HepG2 (cell line): ENCODE measurements around the gene RNU5B-1. TPM values are rescaled to one million over a fixed set of nuclear protein-coding genes. Genes with fewer than 3 reads are reported as not detected.
A peak's percentile ranks its signal among the peaks of the same experiment; 100 is the strongest.

Source experiments
- HDAC6 ChIP-seq: fragments of 200-600 bp; sonication (generic); IDR thresholded peaks from 2 replicates; pipeline ENCODE4 v1.7.0; 2017; ENCODE audit warnings: mild to moderate bottlenecking, antibody characterized with exemption, low read length, low read depth
- HNRNPUL1 ChIP-seq: fragments of 200-400 bp; formaldehyde crosslinking; IDR thresholded peaks from 2 replicates; pipeline ENCODE4 v1.6.1; 2017; ENCODE audit warnings: low read depth, mild to moderate bottlenecking, low read length, moderate library complexity
- IRF2 ChIP-seq: IDR thresholded peaks from 2 replicates; pipeline ENCODE4 v1.6.1; 2018; ENCODE audit warnings: missing genetic modification reagents, missing compliant biosample characterization
- KDM5A ChIP-seq: fragments of 200-600 bp; sonication (generic); IDR thresholded peaks from 2 replicates; pipeline ENCODE4 v1.7.0; 2018; ENCODE audit warnings: antibody characterized with exemption, mild to moderate bottlenecking, low read length, borderline replicate concordance
- MAF1 ChIP-seq: sonication (generic); formaldehyde crosslinking; IDR thresholded peaks from 2 replicates; pipeline ENCODE4 v1.5.0; 2020; ENCODE audit warnings: missing genetic modification reagents, borderline replicate concordance
- MBNL3 ChIP-seq: fragments of 250-450 bp; sonication (Bioruptor Pico); conservative IDR thresholded peaks from 2 replicates; pipeline ENCODE4 v1.8.0; 2022; ENCODE audit warnings: mild to moderate bottlenecking, inconsistent platforms
- MZF1 ChIP-seq: sonication (generic); formaldehyde crosslinking; IDR thresholded peaks from 2 replicates; pipeline ENCODE4 v1.8.1; 2023; ENCODE audit warnings: mild to moderate bottlenecking, missing genetic modification reagents, borderline replicate concordance
- NFE2L1 ChIP-seq: sonication (generic); formaldehyde crosslinking; IDR thresholded peaks from 2 replicates; pipeline ENCODE4 v1.4.0; 2020; ENCODE audit warnings: missing genetic modification reagents, mild to moderate bottlenecking, borderline replicate concordance
- NKX3-1 ChIP-seq: sonication (generic); formaldehyde crosslinking; IDR thresholded peaks from 2 replicates; pipeline ENCODE4 v1.5.0; 2020; ENCODE audit warnings: missing genetic modification reagents
- RFX3 ChIP-seq: IDR thresholded peaks from 2 replicates; pipeline ENCODE4 v1.6.1; 2016; ENCODE audit warnings: missing biosample characterization, missing genetic modification reagents
- SAP130 ChIP-seq: IDR thresholded peaks from 2 replicates; pipeline ENCODE4 v1.6.1; 2016; ENCODE audit warnings: low read depth
- ZBTB20 ChIP-seq: sonication (generic); formaldehyde crosslinking; IDR thresholded peaks from 2 replicates; pipeline ENCODE4 v1.8.1; 2023; ENCODE audit warnings: missing genetic modification reagents, low read depth, mild to moderate bottlenecking, borderline replicate concordance
- ZNF644 ChIP-seq: IDR thresholded peaks from 2 replicates; pipeline ENCODE4 v1.6.1; 2016; ENCODE audit warnings: low read depth
- ZNF678 ChIP-seq: sonication (generic); formaldehyde crosslinking; IDR thresholded peaks from 2 replicates; pipeline ENCODE4 v1.4.0; 2020; ENCODE audit warnings: mild to moderate bottlenecking, missing genetic modification reagents
- ZNF792 ChIP-seq: IDR thresholded peaks from 2 replicates; pipeline ENCODE4 v1.6.1; 2016
- ZNF841 ChIP-seq: sonication (generic); formaldehyde crosslinking; IDR thresholded peaks from 2 replicates; pipeline ENCODE4 v1.8.1; 2023; ENCODE audit warnings: missing genetic modification reagents, borderline replicate concordance
- ZZZ3 ChIP-seq: sonication (generic); formaldehyde crosslinking; IDR thresholded peaks from 2 replicates; pipeline ENCODE4 v1.4.0; 2020; ENCODE audit warnings: missing genetic modification reagents, mild to moderate bottlenecking, borderline replicate concordance
- polyA plus RNA-seq, 8 experiments: library from polyadenylated mRNA; depleted of rRNA in 3 of 8; stranded (reverse) in 7 of 8; unstranded in 1 of 8; fragments of >200 nt; fragmentation: Illumina TruSeq in 4 of 8; extraction: Trizol in 4 of 8; gene quantifications; 2 replicates each; pipeline versions ENCODE4 v1.2.1 to v1.2.3, GENCODE V29; 2011 to 2016; ENCODE audit warnings: low read depth in 4 of 8, missing spikeins in 1 of 8, mixed read lengths in 1 of 8; ENCODE audit not compliant: insufficient read depth in 1 of 8
- total RNA-seq, 5 experiments: library from RNA; depleted of rRNA; stranded (reverse); fragments of >200 nt; fragmentation: Illumina TruSeq; extraction: Trizol; gene quantifications; 2 replicates each; pipeline ENCODE4 v1.2.3, GENCODE V29; 2016; ENCODE audit warnings: low read depth in 1 of 5
- TF ChIP-seq, protein P1 (sequence below): sonication (generic); formaldehyde crosslinking; IDR thresholded peaks from 2 replicates; pipeline ENCODE4 v1.8.0; 2022; ENCODE audit warnings: low read depth, missing genetic modification reagents
- TF ChIP-seq, protein P2 (sequence below): sonication (generic); formaldehyde crosslinking; IDR thresholded peaks from 2 replicates; pipeline ENCODE4 v1.8.0; 2022; ENCODE audit warnings: mild to moderate bottlenecking, missing genetic modification reagents
- TF ChIP-seq, protein P3 (sequence below): sonication (generic); formaldehyde crosslinking; IDR thresholded peaks from 2 replicates; pipeline ENCODE4 v1.4.0; 2020; ENCODE audit warnings: missing genetic modification reagents
- TF ChIP-seq, protein P4 (sequence below): sonication (generic); formaldehyde crosslinking; IDR thresholded peaks from 2 replicates; pipeline ENCODE4 v1.4.0; 2020; ENCODE audit warnings: missing genetic modification reagents, borderline replicate concordance

RNU5B-1 gene
- total and polyA plus RNA-seq, 2 of the 13 experiments (the other 11 are each of a cell fraction or from before 2014, with no cell fraction given), result 1,646 TPM; not detected in 1

DNA sequence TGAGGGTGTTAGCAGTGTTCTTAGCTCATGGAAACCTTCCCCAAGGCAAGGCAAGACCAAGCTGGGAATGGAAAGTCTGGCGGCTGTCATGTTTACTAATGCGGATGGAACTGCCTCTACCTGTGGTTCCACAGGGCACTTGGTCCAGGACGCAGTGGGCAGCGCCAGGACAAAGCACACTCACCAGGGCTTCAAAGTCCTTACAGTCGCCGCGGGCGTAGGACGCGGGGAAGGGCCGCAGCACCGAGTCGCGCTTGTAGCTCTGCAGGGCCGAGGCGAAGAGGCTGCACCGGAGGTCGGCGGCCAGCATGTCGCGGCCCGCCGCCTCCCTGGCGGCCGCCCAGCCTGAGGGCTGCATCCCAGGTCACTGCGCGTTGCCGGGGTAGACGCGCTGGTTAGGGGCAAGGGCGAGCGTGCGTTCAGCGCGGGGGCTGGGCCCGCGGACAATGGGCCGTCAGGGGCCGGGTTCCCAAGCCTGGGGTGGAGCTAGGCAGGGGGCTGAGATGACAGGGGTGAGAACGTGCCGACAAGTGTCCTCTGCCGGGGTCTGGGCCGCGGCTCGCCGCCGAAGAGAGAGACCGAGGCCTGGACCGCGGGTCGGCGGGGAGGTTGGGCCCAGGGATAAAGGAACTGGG is 18.3 kb upstream of the RNU5B-1 start (continued):
- TF ChIP-seq ZNF792 (CRISPR knock-in tag) (no peak; the same call in 1 of the 2 replicates), MZF1 (no peak), IRF2 (CRISPR knock-in tag) (no peak), HNRNPUL1 (no peak), NKX3-1 (CRISPR knock-in tag) (peak; percentile 12; the same call in 1 of the 2 replicates), ZNF678 (CRISPR knock-in tag) (peak; percentile 80), MBNL3 (no peak), ZBTB20 (CRISPR knock-in tag) (no peak), MAF1 (peak; percentile 63), RFX3 (CRISPR knock-in tag) (no peak), KDM5A (no peak), ZNF841 (CRISPR knock-in tag) (no peak; the same call in 1 of the 2 replicates), ZNF644 (CRISPR knock-in tag) (no peak), NFE2L1 (CRISPR knock-in tag) (no peak), HDAC6 (no peak), SAP130 (no peak; the same call in 1 of the 2 replicates), ZZZ3 (CRISPR knock-in tag) (no peak)
- TF ChIP-seq, protein P1, sequence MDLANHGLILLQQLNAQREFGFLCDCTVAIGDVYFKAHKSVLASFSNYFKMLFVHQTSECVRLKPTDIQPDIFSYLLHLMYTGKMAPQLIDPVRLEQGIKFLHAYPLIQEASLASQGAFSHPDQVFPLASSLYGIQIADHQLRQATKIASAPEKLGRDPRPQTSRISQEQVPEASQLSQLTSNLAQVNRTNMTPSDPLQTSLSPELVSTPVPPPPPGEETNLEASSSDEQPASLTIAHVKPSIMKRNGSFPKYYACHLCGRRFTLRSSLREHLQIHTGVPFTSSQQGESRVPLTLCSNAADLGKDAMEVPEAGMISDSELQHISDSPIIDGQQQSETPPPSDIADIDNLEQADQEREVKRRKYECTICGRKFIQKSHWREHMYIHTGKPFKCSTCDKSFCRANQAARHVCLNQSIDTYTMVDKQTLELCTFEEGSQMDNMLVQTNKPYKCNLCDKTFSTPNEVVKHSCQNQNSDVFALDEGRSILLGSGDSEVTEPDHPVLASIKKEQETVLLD (CRISPR knock-in tag), result no peak
- TF ChIP-seq, protein P2, sequence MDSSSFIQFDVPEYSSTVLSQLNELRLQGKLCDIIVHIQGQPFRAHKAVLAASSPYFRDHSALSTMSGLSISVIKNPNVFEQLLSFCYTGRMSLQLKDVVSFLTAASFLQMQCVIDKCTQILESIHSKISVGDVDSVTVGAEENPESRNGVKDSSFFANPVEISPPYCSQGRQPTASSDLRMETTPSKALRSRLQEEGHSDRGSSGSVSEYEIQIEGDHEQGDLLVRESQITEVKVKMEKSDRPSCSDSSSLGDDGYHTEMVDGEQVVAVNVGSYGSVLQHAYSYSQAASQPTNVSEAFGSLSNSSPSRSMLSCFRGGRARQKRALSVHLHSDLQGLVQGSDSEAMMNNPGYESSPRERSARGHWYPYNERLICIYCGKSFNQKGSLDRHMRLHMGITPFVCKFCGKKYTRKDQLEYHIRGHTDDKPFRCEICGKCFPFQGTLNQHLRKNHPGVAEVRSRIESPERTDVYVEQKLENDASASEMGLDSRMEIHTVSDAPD, result 0 out of 2 replicates have a peak, but pooled peaks have one; percentile 21
- TF ChIP-seq, protein P3, sequence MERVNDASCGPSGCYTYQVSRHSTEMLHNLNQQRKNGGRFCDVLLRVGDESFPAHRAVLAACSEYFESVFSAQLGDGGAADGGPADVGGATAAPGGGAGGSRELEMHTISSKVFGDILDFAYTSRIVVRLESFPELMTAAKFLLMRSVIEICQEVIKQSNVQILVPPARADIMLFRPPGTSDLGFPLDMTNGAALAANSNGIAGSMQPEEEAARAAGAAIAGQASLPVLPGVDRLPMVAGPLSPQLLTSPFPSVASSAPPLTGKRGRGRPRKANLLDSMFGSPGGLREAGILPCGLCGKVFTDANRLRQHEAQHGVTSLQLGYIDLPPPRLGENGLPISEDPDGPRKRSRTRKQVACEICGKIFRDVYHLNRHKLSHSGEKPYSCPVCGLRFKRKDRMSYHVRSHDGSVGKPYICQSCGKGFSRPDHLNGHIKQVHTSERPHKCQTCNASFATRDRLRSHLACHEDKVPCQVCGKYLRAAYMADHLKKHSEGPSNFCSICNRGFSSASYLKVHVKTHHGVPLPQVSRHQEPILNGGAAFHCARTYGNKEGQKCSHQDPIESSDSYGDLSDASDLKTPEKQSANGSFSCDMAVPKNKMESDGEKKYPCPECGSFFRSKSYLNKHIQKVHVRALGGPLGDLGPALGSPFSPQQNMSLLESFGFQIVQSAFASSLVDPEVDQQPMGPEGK (CRISPR knock-in tag), result no peak; the same call in none of the 2 replicates
- TF ChIP-seq, protein P4, sequence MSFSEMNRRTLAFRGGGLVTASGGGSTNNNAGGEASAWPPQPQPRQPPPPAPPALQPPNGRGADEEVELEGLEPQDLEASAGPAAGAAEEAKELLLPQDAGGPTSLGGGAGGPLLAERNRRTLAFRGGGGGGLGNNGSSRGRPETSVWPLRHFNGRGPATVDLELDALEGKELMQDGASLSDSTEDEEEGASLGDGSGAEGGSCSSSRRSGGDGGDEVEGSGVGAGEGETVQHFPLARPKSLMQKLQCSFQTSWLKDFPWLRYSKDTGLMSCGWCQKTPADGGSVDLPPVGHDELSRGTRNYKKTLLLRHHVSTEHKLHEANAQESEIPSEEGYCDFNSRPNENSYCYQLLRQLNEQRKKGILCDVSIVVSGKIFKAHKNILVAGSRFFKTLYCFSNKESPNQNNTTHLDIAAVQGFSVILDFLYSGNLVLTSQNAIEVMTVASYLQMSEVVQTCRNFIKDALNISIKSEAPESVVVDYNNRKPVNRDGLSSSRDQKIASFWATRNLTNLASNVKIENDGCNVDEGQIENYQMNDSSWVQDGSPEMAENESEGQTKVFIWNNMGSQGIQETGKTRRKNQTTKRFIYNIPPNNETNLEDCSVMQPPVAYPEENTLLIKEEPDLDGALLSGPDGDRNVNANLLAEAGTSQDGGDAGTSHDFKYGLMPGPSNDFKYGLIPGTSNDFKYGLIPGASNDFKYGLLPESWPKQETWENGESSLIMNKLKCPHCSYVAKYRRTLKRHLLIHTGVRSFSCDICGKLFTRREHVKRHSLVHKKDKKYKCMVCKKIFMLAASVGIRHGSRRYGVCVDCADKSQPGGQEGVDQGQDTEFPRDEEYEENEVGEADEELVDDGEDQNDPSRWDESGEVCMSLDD (CRISPR knock-in tag), result no peak; the same call in 1 of the 2 replicates
